Endothelial cell (in vitro differentiated cells): ENCODE data around the gene PRDM8. TPM values are rescaled to one million over a fixed set of nuclear protein-coding genes. Genes with fewer than 3 reads are reported as not detected.
"Not testable (repeated sequence)": the region's sequence is repeated elsewhere in the genome, so short reads cannot be mapped to it uniquely, and the experiment has no call there.

ENCODE experiments used
- DNase-seq: peaks from one replicate; pipeline ENCODE4 v3.0.0; 2021; ENCODE audit warnings: low spot score
- H3K27ac Mint-ChIP-seq: one replicate; pipeline ENCODE4 v1.8.0; 2021; ENCODE audit warnings: mixed read lengths, inconsistent platforms; ENCODE audit not compliant: unreplicated experiment
- H3K27me3 Mint-ChIP-seq: one replicate; pipeline ENCODE4 v1.8.0; 2021; ENCODE audit warnings: mild to moderate bottlenecking, moderate library complexity, mixed read lengths, inconsistent platforms; ENCODE audit not compliant: unreplicated experiment
- H3K36me3 Mint-ChIP-seq: one replicate; pipeline ENCODE4 v1.8.0; 2021; ENCODE audit warnings: mild to moderate bottlenecking, low read depth, mixed read lengths, inconsistent platforms; ENCODE audit not compliant: unreplicated experiment
- H3K4me1 Mint-ChIP-seq: one replicate; pipeline ENCODE4 v1.8.0; 2021; ENCODE audit warnings: mild to moderate bottlenecking, mixed read lengths, inconsistent platforms; ENCODE audit not compliant: unreplicated experiment
- H3K4me3 Mint-ChIP-seq: one replicate; pipeline ENCODE4 v1.8.0; 2021; ENCODE audit warnings: mild to moderate bottlenecking, mixed read lengths, inconsistent platforms; ENCODE audit not compliant: unreplicated experiment
- H3K9me3 Mint-ChIP-seq: one replicate; pipeline ENCODE4 v1.8.0; 2021; ENCODE audit warnings: mixed read lengths, inconsistent platforms; ENCODE audit not compliant: unreplicated experiment
- total RNA-seq: library from RNA; stranded (reverse); fragmentation: NEBNext Ultra II Directional; extraction: Animal tissue kit (Norgen Biotek cat#: 25700); gene quantifications from one replicate; pipeline ENCODE4 v1.2.1, GENCODE V29; 2021; ENCODE audit not compliant: unreplicated experiment
- TF ChIP-seq, protein P1 (sequence below): fragments of 200-600 bp; sonication (generic); IDR thresholded peaks from one replicate; pipeline ENCODE4 v1.5.0; 2021; ENCODE audit warnings: antibody characterized with exemption; ENCODE audit not compliant: unreplicated experiment

PRDM8 gene
- total RNA-seq, 1 donor from 2014 or later = 30.5 TPM

DNA sequence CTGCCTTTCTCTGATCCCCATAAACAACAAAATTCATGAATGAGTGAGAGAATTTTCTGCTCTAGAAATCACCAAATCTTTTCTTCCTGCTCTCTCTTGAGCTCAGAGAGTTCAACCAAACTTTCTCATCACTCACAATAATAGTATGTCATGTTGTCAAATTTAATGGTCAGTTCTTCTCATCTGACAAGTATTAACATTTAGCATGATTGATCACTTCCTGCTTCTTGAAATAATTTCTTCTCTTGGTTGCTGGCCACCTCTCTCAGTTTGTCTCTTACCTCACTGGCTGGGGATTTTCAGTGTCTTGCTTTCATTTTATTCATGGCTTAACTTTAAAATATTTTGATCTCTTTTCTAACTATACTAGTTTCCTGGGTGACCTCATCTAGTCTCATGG is 43.7 kb downstream of the PRDM8 start:
- Mint-ChIP-seq H3K4me1 (peaks cover 2% of the 10 kb centered on the region), H3K36me3 (no peaks in the 10 kb centered on the region), H3K27ac (no peak overlapping the region), H3K4me3 (no peak overlapping the region), H3K9me3 (no peaks in the 10 kb centered on the region), H3K27me3 (no peaks in the 10 kb centered on the region)
- TF ChIP-seq, protein P1, sequence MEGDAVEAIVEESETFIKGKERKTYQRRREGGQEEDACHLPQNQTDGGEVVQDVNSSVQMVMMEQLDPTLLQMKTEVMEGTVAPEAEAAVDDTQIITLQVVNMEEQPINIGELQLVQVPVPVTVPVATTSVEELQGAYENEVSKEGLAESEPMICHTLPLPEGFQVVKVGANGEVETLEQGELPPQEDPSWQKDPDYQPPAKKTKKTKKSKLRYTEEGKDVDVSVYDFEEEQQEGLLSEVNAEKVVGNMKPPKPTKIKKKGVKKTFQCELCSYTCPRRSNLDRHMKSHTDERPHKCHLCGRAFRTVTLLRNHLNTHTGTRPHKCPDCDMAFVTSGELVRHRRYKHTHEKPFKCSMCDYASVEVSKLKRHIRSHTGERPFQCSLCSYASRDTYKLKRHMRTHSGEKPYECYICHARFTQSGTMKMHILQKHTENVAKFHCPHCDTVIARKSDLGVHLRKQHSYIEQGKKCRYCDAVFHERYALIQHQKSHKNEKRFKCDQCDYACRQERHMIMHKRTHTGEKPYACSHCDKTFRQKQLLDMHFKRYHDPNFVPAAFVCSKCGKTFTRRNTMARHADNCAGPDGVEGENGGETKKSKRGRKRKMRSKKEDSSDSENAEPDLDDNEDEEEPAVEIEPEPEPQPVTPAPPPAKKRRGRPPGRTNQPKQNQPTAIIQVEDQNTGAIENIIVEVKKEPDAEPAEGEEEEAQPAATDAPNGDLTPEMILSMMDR = no peak
- no peak for DNase-seq

GRCh38 chr4:80243274-80244018 is 46.1 kb downstream of the PRDM8 start:
- H3K27ac Mint-ChIP-seq = no peak overlapping the region
- DNase-seq = no peak
- TF ChIP-seq, protein P1 = no peak
- H3K9me3 Mint-ChIP-seq = no peaks in the 10 kb centered on the region
- H3K36me3 Mint-ChIP-seq = no peaks in the 10 kb centered on the region
- peaks cover 3% of the 10 kb centered on the region for H3K27me3 Mint-ChIP-seq
- H3K4me3 Mint-ChIP-seq = no peak overlapping the region
- H3K4me1 Mint-ChIP-seq = no peaks in the 10 kb centered on the region

- H3K9me3 Mint-ChIP-seq, H3K27me3 Mint-ChIP-seq, H3K27ac Mint-ChIP-seq, H3K4me3 Mint-ChIP-seq, H3K4me1 Mint-ChIP-seq, DNase-seq, H3K36me3 Mint-ChIP-seq: not testable (repeated sequence)
Observed at GRCh38 chr4:80247484-80247883, 50.2 kb downstream of the PRDM8 start.

DNA sequence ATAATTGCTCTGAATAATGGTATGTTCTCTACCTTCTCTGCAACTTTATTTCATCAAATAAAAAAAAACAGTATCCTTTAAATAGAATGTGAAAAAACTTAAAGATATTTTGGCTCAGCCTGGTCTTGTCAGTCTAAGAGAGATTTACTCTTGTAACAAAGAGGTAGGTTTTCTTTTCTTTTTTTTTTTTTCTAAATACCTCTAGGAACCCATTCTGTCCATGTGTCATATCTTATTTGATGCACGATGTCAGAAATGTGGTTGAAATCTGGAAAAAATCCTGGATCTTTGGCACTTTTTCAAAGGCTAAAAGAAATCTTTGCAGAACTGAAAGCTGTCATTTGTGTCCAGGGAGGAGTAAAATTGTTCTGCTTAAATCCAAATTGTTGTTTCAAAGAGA is 51.8 kb downstream of the PRDM8 start:
- H3K4me3 Mint-ChIP-seq = no peak overlapping the region
- TF ChIP-seq, protein P1 = no peak
- no peak overlapping the region for H3K27ac Mint-ChIP-seq

DNA sequence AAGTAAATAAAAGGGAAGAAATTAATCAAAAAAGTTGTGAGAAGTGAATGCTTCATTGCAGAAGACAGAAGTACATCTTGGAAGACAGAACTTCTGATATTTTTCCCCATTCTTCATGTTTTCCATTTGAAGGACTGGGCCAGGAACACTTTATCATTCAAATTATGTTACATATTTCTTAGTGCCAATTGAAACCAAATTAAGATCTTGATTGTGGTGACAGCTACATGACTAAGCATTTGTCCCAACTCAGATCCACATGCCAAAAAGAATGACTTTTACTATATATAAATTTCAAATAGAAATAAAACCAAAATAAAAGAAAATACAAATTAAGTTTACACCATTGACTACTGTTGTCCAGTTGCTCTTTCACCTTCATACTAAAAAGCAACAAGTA is 55.1 kb downstream of the PRDM8 start:
- Mint-ChIP-seq H3K4me1 (no peaks in the 10 kb centered on the region), H3K9me3 (no peaks in the 10 kb centered on the region), H3K27ac (no peak overlapping the region), H3K36me3 (no peaks in the 10 kb centered on the region), H3K4me3 (no peak overlapping the region), H3K27me3 (peaks cover 3% of the 10 kb centered on the region)
- no peak for DNase-seq
- TF ChIP-seq, protein P1 = no peak

More for the DNA sequence above, 51.8 kb downstream of the PRDM8 start:
- no peaks in the 10 kb centered on the region for H3K36me3 Mint-ChIP-seq
- no peaks in the 10 kb centered on the region for H3K9me3 Mint-ChIP-seq
- H3K27me3 Mint-ChIP-seq = peaks cover 3% of the 10 kb centered on the region
- DNase-seq = no peak
- H3K4me1 Mint-ChIP-seq = no peaks in the 10 kb centered on the region
